ENCODE results near the gene ANKRD6.

DNA sequence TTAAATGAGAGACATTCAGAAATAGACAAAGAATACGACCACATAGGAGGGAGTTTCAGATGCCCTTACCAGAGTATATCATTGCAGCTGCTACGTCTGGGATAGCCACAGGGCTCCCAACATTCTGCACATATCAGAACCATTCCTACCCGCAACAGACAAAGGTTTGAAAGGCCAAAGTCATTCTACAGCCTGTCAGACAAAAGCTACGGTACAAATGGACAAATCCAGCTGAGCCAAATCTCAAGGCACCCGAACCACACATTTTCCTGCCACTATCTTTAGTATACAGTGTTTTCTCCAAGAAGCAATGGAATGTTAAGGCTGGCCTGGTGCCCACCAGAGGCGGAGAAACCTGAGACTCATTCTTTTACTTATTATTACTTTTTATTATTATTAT, 236.1 kb downstream of the ANKRD6 start:
- TF ChIP-seq, protein P1, sequence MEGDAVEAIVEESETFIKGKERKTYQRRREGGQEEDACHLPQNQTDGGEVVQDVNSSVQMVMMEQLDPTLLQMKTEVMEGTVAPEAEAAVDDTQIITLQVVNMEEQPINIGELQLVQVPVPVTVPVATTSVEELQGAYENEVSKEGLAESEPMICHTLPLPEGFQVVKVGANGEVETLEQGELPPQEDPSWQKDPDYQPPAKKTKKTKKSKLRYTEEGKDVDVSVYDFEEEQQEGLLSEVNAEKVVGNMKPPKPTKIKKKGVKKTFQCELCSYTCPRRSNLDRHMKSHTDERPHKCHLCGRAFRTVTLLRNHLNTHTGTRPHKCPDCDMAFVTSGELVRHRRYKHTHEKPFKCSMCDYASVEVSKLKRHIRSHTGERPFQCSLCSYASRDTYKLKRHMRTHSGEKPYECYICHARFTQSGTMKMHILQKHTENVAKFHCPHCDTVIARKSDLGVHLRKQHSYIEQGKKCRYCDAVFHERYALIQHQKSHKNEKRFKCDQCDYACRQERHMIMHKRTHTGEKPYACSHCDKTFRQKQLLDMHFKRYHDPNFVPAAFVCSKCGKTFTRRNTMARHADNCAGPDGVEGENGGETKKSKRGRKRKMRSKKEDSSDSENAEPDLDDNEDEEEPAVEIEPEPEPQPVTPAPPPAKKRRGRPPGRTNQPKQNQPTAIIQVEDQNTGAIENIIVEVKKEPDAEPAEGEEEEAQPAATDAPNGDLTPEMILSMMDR (IDR thresholded peaks at IDR 0.05; ENCODE audit: insufficient read depth, low read depth, low read length): no peak
- no peak for TF ChIP-seq EZH2 (IDR thresholded peaks at IDR 0.05; ENCODE audit: insufficient read depth, low read length)

All from astrocyte (in vitro differentiated cells and primary cell).